GM21390 (cell line): ENCODE data around the gene MKLN1.
"Not testable (repeated sequence)": the region's sequence is repeated elsewhere in the genome, so short reads cannot be mapped to it uniquely, and the experiment has no call there.

Source experiments
- ATAC-seq: cut with Tn5 transposase; IDR thresholded peaks from one replicate; pipeline ENCODE4 v1.9.1; 2021; ENCODE audit not compliant: unreplicated experiment

The MKLN1 gene

DNA sequence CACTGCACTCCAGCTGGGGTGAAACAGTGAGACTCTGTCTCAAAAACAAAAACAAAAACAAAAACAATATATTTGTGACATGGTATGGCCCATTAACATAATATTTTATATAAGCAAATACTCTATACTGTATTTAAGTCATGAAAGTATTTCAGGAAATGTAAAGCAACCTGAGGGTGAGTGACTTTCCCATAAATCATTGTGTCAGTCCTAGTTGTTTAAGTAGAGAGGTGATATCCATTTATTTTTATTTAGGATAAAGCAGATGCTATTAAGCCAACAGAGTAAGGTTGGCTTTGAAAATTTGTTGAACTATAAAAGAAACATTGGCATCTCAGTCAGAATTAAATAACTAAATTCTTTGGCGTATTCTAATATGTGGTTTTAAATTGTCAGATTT lies 60.5 kb downstream of the MKLN1 start:
- no peak for ATAC-seq

DNA sequence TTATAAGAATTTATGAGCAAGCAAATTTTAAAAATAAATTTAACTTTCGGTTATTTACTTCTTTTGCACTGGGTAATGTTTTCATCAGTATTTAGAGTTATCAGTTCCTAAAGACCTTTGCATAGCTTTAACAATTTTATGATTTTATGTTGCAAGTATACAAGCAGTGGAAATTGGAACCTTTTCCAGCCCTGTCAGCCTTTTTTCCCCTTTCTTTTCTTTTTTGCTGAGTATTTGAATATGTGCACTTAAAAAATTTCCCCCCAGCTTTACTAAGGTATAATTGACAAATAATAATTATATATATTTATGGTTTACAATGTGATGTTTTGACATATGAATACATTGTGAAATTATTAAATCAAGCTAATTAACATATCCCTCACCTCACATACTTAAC lies 62.6 kb downstream of the MKLN1 start:
- ATAC-seq, result no peak

DNA sequence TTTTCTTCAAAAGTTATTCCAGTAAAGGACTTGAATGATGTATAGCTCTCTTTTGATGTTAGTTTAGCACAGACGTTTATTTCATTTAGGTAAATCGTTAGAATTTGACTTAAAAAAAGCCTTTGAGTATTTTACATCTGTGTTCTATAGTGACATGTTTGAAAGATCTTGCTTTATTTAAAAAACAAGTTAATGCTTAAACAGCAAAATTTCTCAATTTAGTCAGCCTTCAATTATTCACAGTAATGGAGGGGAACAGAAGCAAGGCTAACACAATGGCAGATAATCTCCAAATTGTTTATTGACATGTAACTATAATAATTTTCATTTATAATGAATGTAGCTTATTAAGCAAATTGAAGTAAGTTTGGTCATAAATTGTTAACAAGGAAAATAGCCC lies 63.5 kb downstream of the MKLN1 start:
- no peak for ATAC-seq

DNA sequence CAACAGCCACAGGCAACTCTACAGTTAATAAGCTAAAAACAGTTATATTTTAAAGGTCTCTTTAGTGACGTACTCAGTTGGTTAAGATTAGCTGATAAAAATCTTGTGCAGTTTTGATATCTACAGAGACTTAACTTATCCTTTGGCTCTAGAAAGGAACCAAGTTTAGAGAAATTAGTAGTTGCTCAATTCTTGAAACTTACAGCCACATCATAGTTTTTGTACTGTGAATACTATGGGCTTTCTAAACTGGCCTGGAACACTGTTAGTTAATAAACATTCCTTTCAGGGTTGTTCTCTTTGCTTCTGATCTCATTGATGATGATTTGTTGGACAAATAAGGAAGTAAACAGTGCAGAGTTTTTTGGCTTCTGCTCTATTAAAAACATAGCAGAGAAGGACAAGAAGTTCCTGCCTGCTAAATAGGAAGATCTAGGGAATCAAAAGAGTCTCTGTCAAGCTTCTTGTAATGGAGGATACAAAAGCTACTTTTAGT lies 73.1 kb downstream of the MKLN1 start:
- no peak for ATAC-seq

DNA sequence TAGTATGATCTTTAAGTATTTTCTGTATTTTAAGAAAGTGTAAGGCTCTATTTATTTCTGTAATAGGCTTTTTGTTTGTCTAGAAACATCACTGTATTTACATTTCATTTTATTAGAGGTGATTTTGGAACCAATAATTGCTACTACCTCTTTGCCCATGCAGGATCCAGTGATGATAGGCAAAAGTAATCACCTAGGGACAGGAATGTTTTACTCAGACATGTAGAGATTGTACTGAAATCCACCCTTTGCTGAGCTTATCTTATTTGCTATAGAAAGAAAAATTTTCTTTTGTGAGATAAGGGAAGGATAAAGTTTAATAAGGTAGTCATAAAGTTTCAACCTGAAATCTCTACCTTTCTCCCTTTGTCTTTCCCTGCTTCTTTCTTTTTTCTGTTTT lies 73.5 kb downstream of the MKLN1 start:
- no peak for ATAC-seq

DNA sequence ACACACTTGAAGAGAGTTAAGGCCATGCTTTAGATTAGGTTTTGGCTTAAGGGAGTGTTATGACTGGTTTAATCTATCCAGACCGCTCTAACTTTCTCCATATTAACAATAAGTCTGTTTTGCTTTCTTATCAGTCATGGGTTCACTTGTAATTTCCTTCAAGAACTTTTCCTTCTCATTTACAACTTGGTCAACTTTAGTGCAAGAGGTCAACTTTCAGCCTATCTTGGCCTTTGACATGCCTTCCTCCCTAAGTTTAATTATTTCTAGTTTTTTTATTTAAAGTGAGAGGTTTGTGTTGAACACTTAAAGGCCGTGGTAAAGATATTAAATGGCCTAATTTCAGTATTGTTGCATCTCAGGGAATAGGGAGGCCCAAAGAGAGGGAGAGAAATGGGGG lies 75.6 kb downstream of the MKLN1 start:
- ATAC-seq, result no peak

DNA sequence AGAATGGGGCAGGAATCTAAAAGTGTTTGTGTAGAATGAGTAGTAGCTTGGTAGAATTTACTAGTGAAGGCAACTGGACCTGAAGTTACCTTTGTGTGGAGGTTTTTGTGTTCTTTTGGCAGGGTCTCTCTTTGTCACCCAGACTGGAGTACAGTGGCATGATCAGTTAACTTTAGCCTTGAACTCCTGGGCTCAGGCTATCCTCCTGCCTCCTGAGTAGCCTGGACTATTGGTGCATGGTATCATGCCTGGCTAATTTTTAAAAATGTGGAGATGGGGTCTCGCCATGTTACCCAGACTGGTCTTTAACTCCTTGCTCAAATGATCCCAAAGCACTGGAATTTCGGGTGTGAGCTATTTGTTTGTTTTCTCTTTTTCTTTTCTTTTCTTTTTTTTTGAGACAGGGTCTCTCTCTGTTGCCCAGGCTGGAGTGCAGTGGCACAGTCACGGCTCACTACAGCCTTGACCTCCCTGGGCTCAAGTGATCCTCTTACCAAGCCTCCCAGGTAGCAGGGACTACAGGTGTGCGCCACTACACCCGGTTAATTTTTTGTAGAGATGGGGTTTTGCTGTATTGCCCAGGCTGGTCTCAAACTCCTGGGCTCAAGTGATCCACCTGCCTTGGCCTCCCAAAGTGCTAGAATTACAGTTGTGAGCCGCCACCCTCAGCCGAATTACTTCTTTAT lies 76.7 kb downstream of the MKLN1 start:
- ATAC-seq, result no peak

DNA sequence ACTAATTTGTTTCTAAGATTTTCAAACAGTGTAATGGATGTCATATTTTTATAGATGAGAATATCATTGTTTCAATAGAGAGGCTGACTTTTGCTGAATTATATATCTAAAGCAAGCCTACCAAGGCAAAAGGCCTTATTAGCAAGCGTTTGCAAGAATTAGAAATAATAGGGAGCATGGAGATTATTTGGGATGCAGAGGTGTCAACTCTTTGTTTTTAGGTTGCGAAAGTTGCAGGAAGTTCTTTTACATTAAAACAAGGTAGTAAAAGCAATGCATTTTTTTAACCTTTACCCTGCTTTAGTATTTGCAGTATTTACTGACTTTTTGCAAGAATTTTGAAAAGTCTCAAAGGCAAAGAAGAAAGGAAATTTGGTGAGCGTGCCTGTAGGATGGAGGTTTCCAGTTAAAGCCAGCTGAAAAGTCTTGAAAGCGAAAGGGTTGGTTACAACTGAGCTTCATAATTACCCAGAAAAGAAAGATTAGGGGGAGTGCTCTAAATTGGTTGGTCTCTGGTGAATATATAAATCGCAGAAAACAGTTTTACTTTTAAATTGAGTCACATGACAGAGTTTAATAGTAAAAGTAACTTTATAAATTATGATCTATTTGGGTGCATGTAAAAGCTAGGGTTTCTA lies 81.6 kb downstream of the MKLN1 start:
- ATAC-seq, result no peak

DNA sequence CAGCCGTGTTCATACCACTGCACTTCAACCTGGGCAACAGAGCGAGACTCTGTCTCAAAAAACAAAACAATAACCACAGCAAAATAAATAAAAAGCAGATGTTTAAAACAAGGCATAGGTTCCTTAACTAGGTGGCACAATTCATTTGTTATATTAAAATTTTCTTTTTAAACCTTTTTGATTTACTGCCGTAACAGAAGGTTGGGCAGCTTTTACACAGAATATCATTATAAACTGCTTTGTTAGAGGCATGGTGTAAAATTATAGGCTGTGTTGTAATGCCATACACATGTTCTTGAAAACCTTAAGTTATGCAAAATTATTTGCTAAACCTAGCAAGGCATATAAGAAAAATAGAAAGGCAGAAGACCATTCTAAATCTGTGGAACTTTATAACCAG lies 84.4 kb downstream of the MKLN1 start:
- no peak for ATAC-seq

DNA sequence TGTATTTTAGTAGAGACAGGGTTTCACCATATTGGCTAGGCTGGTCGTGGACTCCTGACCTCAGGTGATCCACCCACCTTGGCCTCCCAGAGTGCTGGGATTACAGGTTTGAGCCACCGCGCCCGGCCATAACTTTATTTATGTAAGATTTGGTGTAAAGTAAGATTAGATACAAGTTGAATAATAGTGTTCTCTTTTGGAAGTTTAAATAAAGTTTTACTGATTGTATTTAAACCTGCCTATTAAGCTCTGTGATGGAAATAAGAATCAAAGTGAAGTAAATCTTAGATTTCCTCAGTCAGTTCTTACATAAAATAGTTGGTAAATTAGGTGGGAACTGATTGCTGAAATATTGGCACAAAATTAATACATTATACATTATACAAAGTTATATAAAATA lies 86.0 kb downstream of the MKLN1 start:
- no peak for ATAC-seq

DNA sequence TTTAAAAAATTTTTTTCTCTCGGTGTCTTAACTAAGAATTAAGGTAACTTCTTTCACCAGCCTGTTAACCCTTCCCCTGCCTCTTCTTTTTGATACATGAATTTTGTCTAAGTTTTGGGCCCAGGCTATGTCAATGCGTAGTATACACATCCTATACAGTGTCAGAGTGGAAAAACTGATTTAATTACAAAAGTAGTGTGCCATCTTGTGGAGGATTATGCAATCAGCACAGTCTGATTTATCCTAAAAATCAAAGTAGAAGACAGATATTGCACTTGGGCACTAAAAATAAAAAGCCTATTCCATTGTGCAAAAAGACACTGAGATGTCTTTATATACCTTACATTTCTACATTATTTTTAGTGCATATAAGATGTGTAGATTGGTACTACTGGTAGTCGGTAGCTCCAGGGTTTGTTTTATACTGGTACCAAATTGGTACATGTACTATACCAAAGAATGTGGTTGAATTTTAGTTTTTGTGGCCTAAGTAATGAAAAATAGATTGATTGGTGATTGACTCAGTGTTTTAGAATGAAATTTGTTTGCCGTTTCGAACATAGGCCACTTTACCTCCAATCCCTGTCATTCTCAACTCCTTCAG lies 96.6 kb downstream of the MKLN1 start:
- ATAC-seq, result no peak

DNA sequence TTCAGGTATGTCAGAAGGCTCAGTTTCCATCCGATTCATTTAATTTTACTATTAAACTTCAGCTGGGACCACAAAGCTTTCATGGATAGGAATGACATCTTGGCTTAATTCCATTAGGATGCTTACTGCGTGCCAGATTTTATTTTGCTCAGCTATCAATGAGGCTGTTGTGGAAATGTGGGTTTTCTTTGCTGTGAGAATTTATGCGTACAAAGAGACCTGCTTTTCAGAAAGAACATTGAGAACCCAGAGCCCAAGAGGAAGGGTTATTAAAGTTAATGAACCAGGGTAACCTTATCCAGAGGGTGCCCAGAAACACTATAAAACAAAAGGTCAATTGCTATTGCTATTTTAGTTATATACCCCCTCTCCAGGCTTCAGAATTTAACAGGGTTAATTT lies 98.3 kb downstream of the MKLN1 start:
- ATAC-seq, result no peak

DNA sequence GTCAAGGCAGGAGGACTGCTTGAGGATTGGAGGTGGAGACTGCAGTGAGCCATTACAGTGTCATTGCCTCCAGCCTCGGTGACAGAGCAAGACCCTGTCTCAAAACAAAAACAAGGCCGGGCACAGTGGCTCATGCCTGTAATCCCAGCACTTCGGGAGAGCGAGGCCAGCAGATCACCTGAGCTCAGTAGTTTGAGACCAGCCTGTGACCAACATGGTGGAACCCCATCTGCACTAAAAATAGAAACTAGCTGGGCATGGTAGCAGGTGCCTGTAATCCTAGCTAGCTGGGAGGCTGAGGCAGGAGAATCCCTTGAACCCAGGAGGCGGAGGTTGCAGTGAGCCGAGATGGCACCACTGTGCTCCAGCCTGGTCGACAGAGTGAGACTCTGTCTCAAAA lies 103.2 kb downstream of the MKLN1 start:
- ATAC-seq, result not testable (repeated sequence)

DNA sequence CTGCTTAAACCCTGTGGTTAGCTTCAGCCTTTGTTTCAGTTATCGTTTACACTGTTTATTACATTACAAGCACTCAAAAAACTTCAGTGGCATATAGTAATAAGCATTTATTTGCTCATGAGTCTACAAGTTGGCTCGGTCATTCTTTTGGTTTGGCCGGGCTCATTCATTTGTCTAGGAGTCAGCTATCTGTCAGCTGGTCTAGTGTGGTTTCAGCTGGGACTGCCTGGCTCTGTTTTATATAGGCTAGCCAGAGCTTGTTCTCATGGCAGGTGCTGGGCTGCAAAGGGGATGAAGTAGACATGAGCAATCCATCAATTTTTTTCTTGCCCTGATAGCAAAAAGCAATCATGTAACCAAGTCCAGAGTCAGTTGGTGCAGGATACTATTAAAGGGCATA lies 103.6 kb downstream of the MKLN1 start:
- no peak for ATAC-seq

DNA sequence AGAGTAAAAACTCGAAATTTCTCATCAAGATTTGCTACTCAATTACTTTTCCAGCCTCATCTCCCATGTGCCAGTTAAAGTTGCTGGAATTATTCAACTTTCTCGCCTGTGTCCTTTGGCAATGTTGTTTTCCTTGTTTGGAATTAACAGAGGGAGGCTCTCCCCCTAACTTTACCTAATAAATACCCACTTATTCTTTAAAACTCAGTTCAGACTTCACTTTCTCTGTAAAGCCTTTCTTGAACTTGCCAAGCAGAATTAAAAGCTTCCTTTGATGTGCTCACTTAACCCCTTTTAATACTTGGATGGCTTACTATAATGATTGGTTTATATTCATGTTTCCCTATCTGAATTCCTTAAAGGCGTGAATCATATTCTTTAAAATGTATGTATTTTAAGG lies 104.1 kb downstream of the MKLN1 start:
- no peak for ATAC-seq

DNA sequence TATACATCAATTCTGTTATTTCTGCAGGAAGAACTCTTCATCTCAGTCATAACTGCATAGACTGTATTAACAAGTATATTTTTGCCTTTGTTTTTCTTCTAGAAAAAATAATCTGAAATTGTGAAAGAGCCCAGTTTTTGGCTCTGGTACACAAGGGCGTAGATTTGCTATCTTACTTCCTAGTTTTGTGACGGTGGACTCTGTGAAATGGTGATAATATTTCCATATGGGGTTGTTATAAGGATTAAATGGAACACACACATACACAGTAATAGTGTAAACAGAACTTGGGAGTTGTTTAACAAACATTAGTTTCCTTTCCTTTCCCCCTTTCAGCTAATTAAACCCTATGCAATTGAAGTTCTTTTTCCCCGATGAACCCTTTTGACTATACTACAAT lies 108.7 kb downstream of the MKLN1 start:
- ATAC-seq, result no peak

DNA sequence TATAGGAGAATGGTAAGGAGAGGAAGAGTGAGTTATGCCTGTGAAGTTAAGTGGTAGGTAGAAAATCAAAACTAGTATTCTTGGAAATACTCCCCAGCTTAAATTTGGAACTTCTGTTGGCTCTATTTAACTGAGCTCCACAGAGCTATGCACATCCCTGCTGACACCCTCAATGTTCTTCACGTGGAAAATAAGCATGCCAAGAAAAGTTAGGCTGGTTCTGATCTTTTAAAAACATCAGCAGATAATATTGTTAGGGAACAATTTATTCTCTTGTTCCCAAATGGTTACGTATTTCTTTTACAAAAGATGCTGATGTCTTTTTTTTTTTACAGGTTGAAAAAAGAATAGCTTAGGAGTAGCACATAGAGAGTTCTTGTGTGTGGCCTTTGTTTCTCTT lies 111.3 kb downstream of the MKLN1 start:
- no peak for ATAC-seq

DNA sequence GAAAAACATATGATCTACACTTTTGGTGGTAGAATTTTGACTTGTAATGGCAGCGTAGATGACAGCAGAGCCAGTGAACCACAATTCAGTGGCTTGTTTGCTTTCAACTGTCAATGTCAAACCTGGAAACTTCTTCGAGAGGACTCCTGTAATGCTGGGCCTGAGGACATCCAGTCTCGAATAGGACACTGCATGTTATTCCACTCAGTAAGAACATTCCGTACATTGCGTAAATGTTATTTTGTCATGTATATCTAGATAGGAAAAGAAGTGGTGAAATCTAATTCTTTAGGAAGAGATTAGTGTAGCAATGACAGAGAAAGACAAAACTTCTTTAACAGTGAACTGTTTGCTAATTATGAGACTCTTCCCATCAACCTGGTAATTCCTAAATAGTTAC lies 115.8 kb downstream of the MKLN1 start:
- no peak for ATAC-seq

DNA sequence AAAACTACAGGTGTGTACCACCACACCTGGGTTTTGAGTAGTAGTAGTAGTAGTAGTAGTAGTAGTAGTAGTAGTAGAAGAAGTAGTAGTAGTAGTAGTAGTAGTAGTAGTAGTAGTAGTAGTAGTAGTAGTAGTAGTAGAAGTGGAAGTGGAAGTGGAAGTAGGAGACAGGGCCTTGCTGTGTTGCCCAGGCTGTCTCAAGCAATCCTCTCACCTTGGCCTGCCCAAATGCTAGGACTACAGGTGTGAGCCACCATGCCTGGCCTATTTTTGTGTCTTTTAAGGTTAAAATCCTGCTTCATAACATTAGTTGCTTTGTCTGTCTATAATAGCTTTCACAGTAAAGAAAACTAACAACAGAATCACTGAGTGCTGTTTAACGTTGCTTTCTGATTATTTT lies 117.0 kb downstream of the MKLN1 start:
- ATAC-seq, result no peak

DNA sequence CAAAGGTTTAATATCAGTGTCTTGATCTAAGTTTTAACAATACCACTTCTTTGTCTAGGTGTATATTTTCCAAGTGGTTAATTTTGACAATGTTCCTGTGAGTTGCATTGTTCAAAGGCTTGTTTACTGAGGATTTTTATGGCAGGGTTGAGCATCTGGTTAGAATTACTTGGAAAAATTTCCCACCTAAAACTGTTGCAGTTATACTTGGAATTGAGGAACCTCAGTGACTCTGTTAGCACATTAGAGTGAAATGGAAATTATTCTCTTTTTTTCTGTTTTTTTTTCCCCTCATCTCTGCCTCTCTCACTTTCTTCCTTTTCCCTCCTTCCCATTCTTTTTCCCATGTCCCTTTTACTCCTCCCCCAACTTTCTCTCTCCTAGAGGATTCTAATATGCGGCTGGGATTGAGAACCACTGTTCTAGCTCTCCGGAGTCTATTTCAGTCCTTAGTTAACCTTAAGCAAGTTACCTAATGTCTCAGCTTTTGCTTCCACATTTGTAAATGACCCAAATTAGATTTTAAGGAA lies 121.8 kb downstream of the MKLN1 start:
- no peak for ATAC-seq

DNA sequence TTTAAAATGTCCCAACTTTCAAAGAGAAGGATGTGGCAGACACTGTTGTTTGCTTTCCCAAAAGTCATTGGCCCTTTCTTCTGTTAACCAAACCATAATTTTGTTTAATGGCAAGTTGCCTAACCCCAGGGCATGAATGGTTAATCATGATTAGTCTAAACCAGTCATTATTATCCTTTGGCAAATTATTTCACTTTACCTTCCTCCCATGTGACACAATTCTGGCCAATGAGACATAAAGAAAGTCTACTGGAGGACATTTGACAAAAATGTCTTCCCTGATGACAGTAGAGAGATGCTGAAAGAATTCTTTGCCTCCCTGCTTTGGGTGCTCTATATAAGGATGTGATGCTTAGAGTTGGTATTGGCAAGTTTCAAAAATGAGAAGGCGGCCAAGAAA lies 126.8 kb downstream of the MKLN1 start:
- no peak for ATAC-seq

DNA sequence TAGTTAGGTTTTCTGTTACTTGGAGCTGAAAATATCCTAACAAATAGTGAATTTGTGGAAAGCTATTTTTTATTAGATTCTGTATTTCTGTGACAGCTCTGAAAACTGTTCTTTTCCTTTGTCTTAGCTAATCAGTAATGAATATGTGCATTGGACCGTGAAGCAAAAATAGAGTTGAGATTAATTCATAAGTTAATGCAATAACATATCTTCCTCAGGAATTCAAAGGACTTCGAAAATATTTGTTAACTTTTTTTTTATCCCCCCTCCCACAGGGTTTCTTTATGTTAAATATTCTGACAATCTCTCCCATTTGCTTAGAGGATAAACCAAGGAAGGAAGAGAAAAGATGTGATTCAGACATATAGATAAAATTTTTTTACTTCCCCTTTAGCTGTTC lies 127.3 kb downstream of the MKLN1 start:
- ATAC-seq, result no peak
